Astrocyte of the spinal cord (primary cell): ENCODE data around the gene GINS1.

Source experiments
- DNase-seq: peaks from one replicate; pipeline ENCODE4 v3.0.0; 2011; ENCODE audit warnings: low read depth, low spot score
- H3K4me3 ChIP-seq: 2 replicates; pipeline ENCODE4 v1.5.1; 2011; ENCODE audit warnings: low read depth, mild to moderate bottlenecking, low read length, moderate library complexity
- in situ Hi-C: cut with HindIII; loops from 2 replicates; pipeline ENCODE4 v1.10.0; 2017; ENCODE audit warnings: low sequenced_read_pairs
- TF ChIP-seq, protein P1 (sequence below): IDR thresholded peaks from 2 replicates; pipeline ENCODE4 v1.5.1; 2012; ENCODE audit warnings: low read depth, mild to moderate bottlenecking, low read length, inconsistent platforms

Gene GINS1

DNA sequence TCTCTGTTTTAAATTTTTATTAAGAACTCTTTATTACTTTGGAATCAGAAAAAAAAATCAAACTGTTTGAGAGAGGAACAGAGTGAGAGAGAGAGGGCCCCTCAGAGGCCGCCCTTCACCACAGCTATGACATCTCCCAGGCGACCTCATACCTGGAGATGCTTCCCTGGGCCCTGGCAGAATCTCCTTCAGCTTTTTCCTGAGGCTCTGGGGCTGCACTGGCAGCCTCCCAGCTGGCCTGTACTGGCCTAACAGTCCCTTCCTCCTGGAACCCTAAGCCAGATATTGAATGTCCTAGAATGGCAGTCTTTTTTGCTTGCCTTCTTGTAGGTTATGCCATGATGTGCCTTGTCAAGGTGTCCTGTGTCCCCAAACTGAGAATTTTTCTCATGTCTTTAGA lies 30.6 kb upstream of the GINS1 start:
- in situ Hi-C loops: no loop called here
- DNase-seq: no peak
- TF ChIP-seq, protein P1, sequence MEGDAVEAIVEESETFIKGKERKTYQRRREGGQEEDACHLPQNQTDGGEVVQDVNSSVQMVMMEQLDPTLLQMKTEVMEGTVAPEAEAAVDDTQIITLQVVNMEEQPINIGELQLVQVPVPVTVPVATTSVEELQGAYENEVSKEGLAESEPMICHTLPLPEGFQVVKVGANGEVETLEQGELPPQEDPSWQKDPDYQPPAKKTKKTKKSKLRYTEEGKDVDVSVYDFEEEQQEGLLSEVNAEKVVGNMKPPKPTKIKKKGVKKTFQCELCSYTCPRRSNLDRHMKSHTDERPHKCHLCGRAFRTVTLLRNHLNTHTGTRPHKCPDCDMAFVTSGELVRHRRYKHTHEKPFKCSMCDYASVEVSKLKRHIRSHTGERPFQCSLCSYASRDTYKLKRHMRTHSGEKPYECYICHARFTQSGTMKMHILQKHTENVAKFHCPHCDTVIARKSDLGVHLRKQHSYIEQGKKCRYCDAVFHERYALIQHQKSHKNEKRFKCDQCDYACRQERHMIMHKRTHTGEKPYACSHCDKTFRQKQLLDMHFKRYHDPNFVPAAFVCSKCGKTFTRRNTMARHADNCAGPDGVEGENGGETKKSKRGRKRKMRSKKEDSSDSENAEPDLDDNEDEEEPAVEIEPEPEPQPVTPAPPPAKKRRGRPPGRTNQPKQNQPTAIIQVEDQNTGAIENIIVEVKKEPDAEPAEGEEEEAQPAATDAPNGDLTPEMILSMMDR: no peak
- no peak overlapping the region for H3K4me3 ChIP-seq

DNA sequence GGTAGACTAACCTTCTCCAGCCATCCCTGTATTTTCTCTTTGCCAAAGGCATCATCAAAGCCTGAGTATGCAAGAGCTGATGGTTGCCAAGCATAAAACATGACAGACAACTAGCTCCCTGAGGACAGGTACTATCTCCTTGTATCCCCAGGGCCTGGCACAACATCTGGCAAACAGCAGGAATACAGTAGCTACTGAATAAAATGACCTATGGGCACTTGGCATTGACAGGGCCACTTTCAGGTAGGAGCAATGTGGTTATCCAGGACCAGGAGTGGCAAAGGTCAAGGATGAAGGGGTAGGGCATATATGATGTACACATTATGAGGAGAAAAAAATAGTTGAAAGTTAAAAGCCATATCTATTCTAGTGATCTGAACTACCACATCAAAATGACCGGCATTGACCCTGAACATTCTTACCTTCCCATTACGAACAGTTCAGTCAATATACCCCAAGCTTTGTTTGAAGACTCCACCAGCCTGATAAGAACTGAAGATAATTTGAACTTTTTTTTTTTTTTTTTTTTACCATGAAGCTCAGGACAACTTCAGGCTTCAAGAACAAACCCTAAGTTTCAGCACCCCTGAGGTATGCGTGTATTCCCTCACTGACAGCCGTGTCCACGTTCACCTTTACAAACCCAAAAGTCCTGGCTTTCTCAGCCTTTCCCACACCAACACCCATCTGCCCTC lies 29.1 kb upstream of the GINS1 start:
- in situ Hi-C loops: no loop called here
- TF ChIP-seq, protein P1: no peak
- no peak for DNase-seq
- H3K4me3 ChIP-seq: no peak overlapping the region

DNA sequence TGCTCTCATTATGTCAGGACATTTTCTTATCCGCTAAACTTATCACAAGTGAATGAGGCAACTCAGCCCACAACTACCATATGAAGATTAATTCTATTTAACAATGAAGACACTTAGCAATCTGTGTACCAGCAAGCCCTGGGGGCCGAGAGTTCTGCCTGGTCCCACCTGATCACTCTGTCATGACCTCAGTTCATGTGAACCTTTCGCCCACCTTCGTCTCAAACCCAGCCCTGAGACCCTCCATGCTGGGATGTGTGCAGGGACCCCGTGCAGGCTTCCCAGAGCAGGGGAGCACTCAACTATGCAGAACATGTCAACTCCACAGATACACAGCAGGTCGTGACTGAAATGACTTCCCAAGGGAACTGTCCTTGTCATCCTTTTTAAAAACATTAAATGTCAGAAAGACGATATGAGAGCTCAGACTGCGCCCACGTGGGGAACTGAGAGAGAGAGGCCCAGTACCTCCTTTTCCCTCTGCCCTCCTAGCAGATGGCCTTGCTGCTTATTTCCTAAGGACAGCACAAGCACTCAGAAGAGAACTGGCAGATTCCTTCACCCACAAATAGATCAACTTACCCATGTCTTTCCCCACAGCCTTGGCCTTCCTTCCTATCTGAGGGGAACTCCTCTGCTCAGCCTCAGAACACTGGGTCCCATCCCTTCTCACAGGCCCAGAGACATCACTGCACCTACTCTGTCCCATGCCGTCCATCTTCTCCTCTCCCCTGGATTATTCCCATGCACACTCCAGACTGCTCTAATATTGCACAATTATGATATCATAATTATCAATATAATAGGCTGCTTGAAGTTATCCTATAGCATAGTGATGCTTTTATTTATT lies 28.4 kb upstream of the GINS1 start:
- in situ Hi-C loops: no loop called here

DNA sequence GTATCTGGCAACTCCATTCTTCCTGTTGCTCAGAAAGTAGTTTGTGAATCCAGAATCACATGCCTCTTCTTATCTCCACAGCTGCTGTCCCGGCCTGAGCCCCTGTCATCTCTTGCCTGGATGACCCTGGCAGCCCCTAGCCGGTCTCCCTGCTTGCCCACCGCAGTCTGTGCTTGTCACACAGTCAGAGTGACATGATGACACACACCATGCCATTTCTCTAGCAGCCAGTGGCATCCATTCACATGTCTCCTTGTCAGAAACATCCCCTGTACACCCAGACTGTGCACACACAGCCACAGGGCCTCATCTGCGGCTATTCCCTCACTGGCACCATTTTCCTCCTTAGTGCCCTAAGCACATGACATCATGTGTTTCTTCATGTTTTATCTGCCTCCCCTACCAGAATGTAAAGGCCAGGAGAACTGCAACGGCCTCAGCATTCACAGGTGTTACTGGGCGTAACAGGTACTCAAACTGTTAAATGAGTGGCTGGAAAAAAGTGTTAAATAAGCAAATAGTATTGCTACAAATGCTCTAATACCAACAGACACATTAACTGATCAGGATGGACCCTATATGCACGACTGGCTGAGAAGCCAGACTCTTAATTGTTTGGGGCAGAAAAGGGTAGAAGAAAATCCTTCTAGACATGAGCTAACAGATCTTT lies 26.4 kb upstream of the GINS1 start:
- TF ChIP-seq, protein P1: no peak
- H3K4me3 ChIP-seq: no peak overlapping the region
- in situ Hi-C loops: no loop called here
- no peak for DNase-seq

More for the DNA sequence above, 28.4 kb upstream of the GINS1 start:
- no peak overlapping the region for H3K4me3 ChIP-seq
- DNase-seq: no peak
- TF ChIP-seq, protein P1: no peak

DNA sequence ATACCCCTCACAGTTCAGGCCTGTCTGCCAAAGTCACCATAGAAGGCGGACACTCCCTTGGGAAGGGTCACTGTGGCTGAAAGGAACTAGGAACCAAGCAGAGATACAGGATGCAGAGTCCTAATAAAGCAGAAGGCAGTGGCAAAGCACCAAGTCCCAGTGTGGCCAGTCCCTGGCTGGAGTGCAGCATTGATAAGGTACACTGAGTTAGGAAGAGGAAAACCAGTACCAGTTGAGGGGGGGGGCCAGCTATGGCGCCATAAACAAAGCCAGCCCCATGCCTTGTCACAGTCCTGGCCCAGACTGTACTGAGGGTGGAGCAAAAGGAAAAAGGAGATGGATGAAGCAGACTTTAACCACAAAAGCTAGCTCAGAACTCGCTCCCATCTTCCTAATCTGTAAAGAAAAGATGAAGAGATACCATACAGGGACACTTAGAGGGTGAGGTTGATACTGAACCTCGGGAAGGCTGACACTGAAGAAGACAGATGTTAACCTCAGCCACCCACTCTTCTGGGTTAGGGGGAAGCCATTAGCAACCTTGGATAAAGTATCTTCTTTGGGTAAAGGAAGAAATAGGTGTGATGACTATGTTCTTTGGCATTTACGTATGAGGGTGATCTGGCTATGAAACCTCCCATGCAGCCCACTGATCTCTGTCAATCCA lies 24.6 kb upstream of the GINS1 start:
- H3K4me3 ChIP-seq: no peak overlapping the region
- in situ Hi-C loops: no loop called here
- TF ChIP-seq, protein P1: no peak
- no peak for DNase-seq

DNA sequence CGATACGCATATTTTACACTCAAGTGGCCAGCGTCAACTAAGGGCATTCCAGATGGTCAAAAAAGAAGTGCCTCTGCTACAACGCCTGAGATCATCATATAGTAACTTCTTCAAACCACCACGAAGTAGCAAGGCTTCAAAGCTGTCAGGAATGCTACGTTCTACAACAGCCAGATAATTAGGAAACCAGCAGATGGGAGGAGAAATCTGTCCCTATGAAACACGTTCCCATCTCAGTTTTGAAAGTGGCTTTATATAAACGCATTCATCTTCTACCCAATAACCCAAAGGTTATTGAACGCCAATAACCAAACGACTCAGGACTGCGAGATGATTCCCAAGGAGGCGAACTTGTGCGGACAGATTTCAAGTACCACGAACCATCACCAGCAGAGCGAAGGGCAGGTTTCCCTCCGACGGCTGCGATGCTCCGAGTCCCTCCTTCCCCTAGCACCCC lies 18.0 kb upstream of the GINS1 start:
- in situ Hi-C loops: no loop called here
- TF ChIP-seq, protein P1: no peak
- DNase-seq: peak; percentile 50
- peak overlapping the region; percentile 76 for H3K4me3 ChIP-seq
